ENCODE results near the gene OVAAL. TPM values are rescaled to one million over a fixed set of nuclear protein-coding genes. Genes with fewer than 3 reads are reported as not detected.

The OVAAL gene
- total and polyA plus RNA-seq, 2 of the 8 experiments (the other 6 are each of a cell fraction or from before 2014, with no cell fraction given) = not detected

DNA sequence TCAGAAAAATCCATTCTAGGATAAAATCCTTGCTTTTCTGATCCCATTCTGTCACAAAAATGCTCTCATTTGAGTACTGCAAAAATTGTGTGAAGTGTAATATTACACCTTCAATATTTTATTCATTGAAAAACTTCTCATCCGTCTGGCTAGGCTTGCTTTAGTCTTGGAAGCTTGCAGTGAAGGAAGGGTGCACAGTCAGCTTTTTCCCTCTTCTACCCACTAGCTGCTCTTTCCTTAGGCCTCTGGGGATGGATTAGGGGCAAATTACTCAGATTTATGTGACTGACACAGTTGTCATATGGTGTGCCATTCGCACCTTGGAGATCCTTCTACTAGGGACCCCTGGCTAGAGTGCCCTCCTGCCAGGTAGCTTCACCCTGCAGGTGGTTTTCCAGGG lies 32.1 kb downstream of the OVAAL start:
- no peak overlapping the region for H3K27ac ChIP-seq (ENCODE audit: low read depth, low read length)
- H3K56ac ChIP-seq (replicated peaks; ENCODE audit: insufficient read length, low read depth, low read length) = no peak overlapping the region
- H3K79me1 ChIP-seq (ENCODE audit: low read depth, low read length) = no peaks in the 10 kb centered on the region
- no peak overlapping the region for H3K4me3 ChIP-seq (ENCODE audit: extremely low read depth in 1 of 4, insufficient read depth in 2 of 4, low read depth in 3 of 4, low read length in 4 of 4)
- H3K23ac ChIP-seq (ENCODE audit: insufficient read length) = no peak overlapping the region
- H3K36me3 ChIP-seq (ENCODE audit: control insufficient read depth in 2 of 4, insufficient read depth in 4 of 4, low read length in 3 of 4) = no peaks in the 10 kb centered on the region
- H4K5ac ChIP-seq (ENCODE audit: insufficient read length, low read depth, low read length) = no peak overlapping the region
- H3K4me1 ChIP-seq (replicated peaks in 1 of 4; ENCODE audit: control insufficient read depth in 3 of 4, insufficient read depth in 4 of 4, low read length in 3 of 4) = no peaks in the 10 kb centered on the region
- no peak overlapping the region for H2BK15ac ChIP-seq (ENCODE audit: low read length)
- H3K4me2 ChIP-seq (ENCODE audit: insufficient read depth in 1 of 2, low read depth in 2 of 2, low read length in 2 of 2) = no peak overlapping the region
- H3K9ac ChIP-seq (replicated peaks in 1 of 4; ENCODE audit: extremely low read depth in 1 of 4, low read depth in 3 of 4, low read length in 3 of 4) = no peak overlapping the region
- H3K9me3 ChIP-seq (ENCODE audit: insufficient read depth in 2 of 2, low read depth in 1 of 2, low read length in 1 of 2) = no peaks in the 10 kb centered on the region
- H4K91ac ChIP-seq (replicated peaks; ENCODE audit: insufficient read length, low read length) = no peak overlapping the region
- no peaks in the 10 kb centered on the region for H4K20me1 ChIP-seq (replicated peaks in 1 of 2; ENCODE audit: control insufficient read depth in 1 of 2, insufficient read depth in 2 of 2, low read length in 2 of 2)
- DNase-seq (ENCODE audit: low read depth in 1 of 2, low spot score in 2 of 2) = no peak
- H2BK120ac ChIP-seq (replicated peaks; ENCODE audit: low read depth, low read length) = no peak overlapping the region
- no peak overlapping the region for H3K14ac ChIP-seq (ENCODE audit: insufficient read length)
- H3K79me2 ChIP-seq (ENCODE audit: control insufficient read depth in 1 of 2, insufficient read depth in 2 of 2, low read length in 2 of 2) = no peaks in the 10 kb centered on the region
- ChIA-PET POLR2A (ENCODE audit: partially characterized antibody) (no interaction called here), CTCF (ENCODE audit: partially characterized antibody) (interaction anchor here (0.6 to 1.0 kb wide), 3 partner anchors 41 to 272 kb away, joined by 3 read pairs; partner anchors contain the start of gene XPR1)
- H3K4ac ChIP-seq (replicated peaks; ENCODE audit: insufficient read length, low read depth, low read length) = no peak overlapping the region
- no peak overlapping the region for H2BK5ac ChIP-seq (ENCODE audit: low read depth, low read length)
- 91% methylated on average over 2 of the region's 2 CpGs; no CpG with 5 or more reads in 1 of the 2 experiments for WGBS, 2 experiments (ENCODE audit: extremely low coverage in 1 of 2, insufficient coverage in 1 of 2, insufficient read length in 1 of 2, insufficient replicate concordance in 2 of 2, low coverage in 1 of 2, low lambda C conversion rate in 2 of 2, missing lambda C conversion rate in 1 of 2)
- H3K18ac ChIP-seq (ENCODE audit: extremely low read depth, low read length) = no peak overlapping the region
- no peak overlapping the region for H2AK5ac ChIP-seq (ENCODE audit: low read depth, low read length)
- no peaks in the 10 kb centered on the region for H3K23me2 ChIP-seq (ENCODE audit: low read depth, low read length)
- no peak overlapping the region for H2BK20ac ChIP-seq (ENCODE audit: low read length)
- no peak overlapping the region for H4K8ac ChIP-seq (ENCODE audit: extremely low read depth, insufficient read depth, low read length)
- FAIRE-seq = no peak
- H2AFZ ChIP-seq (ENCODE audit: low read length) = no peak overlapping the region
- no peak overlapping the region for H2BK12ac ChIP-seq (ENCODE audit: low read depth, low read length)
- H3K27me3 ChIP-seq (replicated peaks in 1 of 4; ENCODE audit: control insufficient read depth in 3 of 4, extremely low read depth in 1 of 4, insufficient read depth in 3 of 4, low read length in 3 of 4) = no peaks in the 10 kb centered on the region
- TF ChIP-seq EGR1 (IDR thresholded peaks at IDR 0.05; ENCODE audit: borderline replicate concordance, low read depth, low read length) (no peak), TBP (IDR thresholded peaks at IDR 0.05; ENCODE audit: low read depth, low read length) (no peak), TAF7 (optimal IDR thresholded peaks at IDR 0.05; ENCODE audit: borderline replicate concordance, low read depth, low read length) (no peak), NRF1 (IDR thresholded peaks at IDR 0.05; ENCODE audit: low read depth, low read length) (no peak), BRCA1 (IDR thresholded peaks at IDR 0.05; ENCODE audit: low read depth, low read length) (no peak)
